NCI-H526 (cell line): Measurements from ENCODE around the gene ANKFY1.

Experiments used
- DNase-seq, 2 experiments: peaks; one replicate each; lab custom pipeline; 2025; lab: John Stamatoyannopoulos, UW

Gene ANKFY1

GRCh38 chr17:4177806-4178205 lies 86.0 kb downstream of the ANKFY1 start:
- no peak for DNase-seq

GRCh38 chr17:4176808-4177472 lies 86.8 kb downstream of the ANKFY1 start:
- no peak for DNase-seq

- no peak for DNase-seq
These were observed 87.6 kb downstream of the ANKFY1 start for GRCh38 chr17:4175921-4176807.

- DNase-seq, result no peak
These were observed 89.2 kb downstream of the ANKFY1 start for GRCh38 chr17:4174556-4174955.

- no peak for DNase-seq
These were observed 90.0 kb downstream of the ANKFY1 start for GRCh38 chr17:4173781-4174180.

- DNase-seq, result no peak
These were observed 91.4 kb downstream of the ANKFY1 start for GRCh38 chr17:4172356-4172755.

- no peak for DNase-seq
These were observed 93.0 kb downstream of the ANKFY1 start for GRCh38 chr17:4170639-4171280.

- no peak for DNase-seq
These were observed 96.0 kb downstream of the ANKFY1 start for GRCh38 chr17:4167786-4168185.

GRCh38 chr17:4166419-4166818 lies 97.4 kb downstream of the ANKFY1 start:
- no peak for DNase-seq

GRCh38 chr17:4165301-4166010 lies 98.3 kb downstream of the ANKFY1 start:
- no peak for DNase-seq

- DNase-seq, result no peak
These were observed 99.8 kb downstream of the ANKFY1 start for GRCh38 chr17:4163951-4164350.

GRCh38 chr17:4162775-4163466 lies 100.9 kb downstream of the ANKFY1 start:
- DNase-seq, result no peak

GRCh38 chr17:4162321-4162720 lies 101.5 kb downstream of the ANKFY1 start:
- no peak for DNase-seq

- DNase-seq, result no peak
These were observed 101.8 kb downstream of the ANKFY1 start for GRCh38 chr17:4161967-4162305.

- no peak for DNase-seq
These were observed 102.4 kb downstream of the ANKFY1 start for GRCh38 chr17:4161192-4161966.

- DNase-seq, result no peak
These were observed 103.4 kb downstream of the ANKFY1 start for GRCh38 chr17:4160294-4160859.

- no peak for DNase-seq
These were observed 104.0 kb downstream of the ANKFY1 start for GRCh38 chr17:4159761-4160160.

- DNase-seq, result no peak
These were observed 106.0 kb downstream of the ANKFY1 start for GRCh38 chr17:4157618-4158333.

- no peak for DNase-seq
These were observed 106.9 kb downstream of the ANKFY1 start for GRCh38 chr17:4156750-4157381.
